Neural cell (in vitro differentiated cells): ENCODE measurements around the gene GINS3. TPM values are rescaled to one million over a fixed set of nuclear protein-coding genes. Genes with fewer than 3 reads are reported as not detected.

Experiments used
- H2AFZ ChIP-seq: fragments of 200-600, 300-800 bp; sonication (generic), shearing (Covaris generic); 2 replicates; pipeline ENCODE4 v1.6.0; 2014; ENCODE audit warnings: low read depth, mild to moderate bottlenecking, antibody characterized with exemption, low read length, moderate library complexity
- H3F3A ChIP-seq: fragments of 200-600 bp; shearing (Covaris generic); 2 replicates; pipeline ENCODE4 v1.6.1; 2016; ENCODE audit warnings: mild to moderate bottlenecking, moderate library complexity, mixed read lengths, antibody characterized with exemption, low read length; ENCODE audit not compliant: insufficient read depth, poor library complexity, severe bottlenecking
- H3K27ac ChIP-seq: fragments of 200-600, 300-800 bp; sonication (generic), shearing (Covaris generic); 2 replicates; pipeline ENCODE4 v1.5.1; 2014; ENCODE audit warnings: mild to moderate bottlenecking, low read length, moderate library complexity
- H3K27me3 ChIP-seq: fragments of 300-800, 200-600 bp; sonication (generic), shearing (Covaris generic); 2 replicates; pipeline ENCODE4 v1.6.0; 2014; ENCODE audit warnings: mild to moderate bottlenecking, low read depth, low read length, moderate library complexity; ENCODE audit not compliant: insufficient read depth
- H3K36me3 ChIP-seq: fragments of 300-800, 200-600 bp; sonication (generic), shearing (Covaris generic); 2 replicates; pipeline ENCODE4 v1.5.1; 2014; ENCODE audit warnings: mild to moderate bottlenecking, antibody characterized with exemption, low read length, moderate library complexity; ENCODE audit not compliant: insufficient read depth
- H3K4me2 ChIP-seq: fragments of 300-800, 200-600 bp; sonication (generic), shearing (Covaris generic); 2 replicates; pipeline ENCODE4 v1.6.0; 2014; ENCODE audit warnings: mild to moderate bottlenecking, low read length
- H3K4me3 ChIP-seq: fragments of 300-800, 200-600 bp; sonication (generic), shearing (Covaris generic); 2 replicates; pipeline ENCODE4 v1.5.1; 2014; ENCODE audit warnings: mild to moderate bottlenecking, low read length, moderate library complexity
- H3K79me2 ChIP-seq: fragments of 200-600 bp; shearing (Covaris generic); replicated peaks from 2 replicates; pipeline ENCODE4 v1.6.0; 2014; ENCODE audit warnings: mild to moderate bottlenecking, low read length, moderate library complexity; ENCODE audit not compliant: insufficient read depth
- H3K9ac ChIP-seq: fragments of 300-800, 200-600 bp; sonication (generic), shearing (Covaris generic); 2 replicates; pipeline ENCODE4 v1.6.1; 2016; ENCODE audit warnings: mild to moderate bottlenecking, low read length, mixed read lengths
- H3K9me2 ChIP-seq: fragments of 200-600 bp; shearing (Covaris generic); 2 replicates; pipeline ENCODE4 v1.6.1; 2016; ENCODE audit warnings: mild to moderate bottlenecking, low read length, mixed read lengths; ENCODE audit not compliant: insufficient read depth
- H3K9me3 ChIP-seq: fragments of 200-600, 300-800 bp; sonication (generic), shearing (Covaris generic); 2 replicates; pipeline ENCODE4 v1.6.1; 2016; ENCODE audit warnings: mild to moderate bottlenecking, mixed run types, low read length, moderate library complexity, mixed read lengths
- H4K20me1 ChIP-seq: fragments of 200-600 bp; shearing (Covaris generic); 2 replicates; pipeline ENCODE4 v1.6.1; 2016; ENCODE audit warnings: mild to moderate bottlenecking, mixed run types; ENCODE audit not compliant: insufficient read depth
- EP300 ChIP-seq: fragments of 450-650 bp; conservative IDR thresholded peaks from 2 replicates; pipeline ENCODE4 v1.6.1; 2014; ENCODE audit warnings: antibody characterized with exemption, mild to moderate bottlenecking, moderate library complexity; ENCODE audit not compliant: poor library complexity, severe bottlenecking
- EZH2 ChIP-seq: fragments of 200-600, 300-800 bp; shearing (Covaris generic), sonication (generic); IDR thresholded peaks from 2 replicates; pipeline ENCODE4 v1.6.1; 2014; ENCODE audit warnings: antibody characterized with exemption, low read length, borderline replicate concordance, mild to moderate bottlenecking; ENCODE audit not compliant: insufficient read depth, poor library complexity, severe bottlenecking
- MXI1 ChIP-seq: fragments of 450-650 bp; conservative IDR thresholded peaks from 2 replicates; pipeline ENCODE4 v1.6.1; 2014; ENCODE audit warnings: antibody characterized with exemption, mild to moderate bottlenecking; ENCODE audit not compliant: poor library complexity, severe bottlenecking
- POLR2AphosphoS5 ChIP-seq: IDR thresholded peaks from 2 replicates; pipeline ENCODE4 v1.6.1; 2012
- RAD21 ChIP-seq: fragments of 450-650 bp; conservative IDR thresholded peaks from 2 replicates; pipeline ENCODE4 v1.6.1; 2014; ENCODE audit warnings: antibody characterized with exemption, mild to moderate bottlenecking, moderate library complexity
- REST ChIP-seq: IDR thresholded peaks from 2 replicates; pipeline ENCODE4 v1.6.1; 2012; ENCODE audit warnings: borderline replicate concordance
- SMC3 ChIP-seq: fragments of 450-650 bp; conservative IDR thresholded peaks from 2 replicates; pipeline ENCODE4 v1.6.1; 2014; ENCODE audit warnings: antibody characterized with exemption, mild to moderate bottlenecking, moderate library complexity; ENCODE audit not compliant: poor library complexity
- TAF1 ChIP-seq: IDR thresholded peaks from 2 replicates; pipeline ENCODE4 v1.6.1; 2012; ENCODE audit warnings: low read depth
- polyA plus RNA-seq: library from polyadenylated mRNA; depleted of rRNA; stranded (reverse); fragments of >200 nt; gene quantifications from 2 replicates; pipeline ENCODE4 v1.2.3, GENCODE V29; 2014
- TF ChIP-seq, protein P1 (sequence below): fragments of 450-650 bp; IDR thresholded peaks from 2 replicates; pipeline ENCODE4 v1.5.1; 2014; ENCODE audit warnings: antibody characterized with exemption, mild to moderate bottlenecking, moderate library complexity; ENCODE audit not compliant: poor library complexity, severe bottlenecking

GINS3 gene
- polyA plus RNA-seq, 1 donor from 2014 or later: 4.3 TPM

DNA sequence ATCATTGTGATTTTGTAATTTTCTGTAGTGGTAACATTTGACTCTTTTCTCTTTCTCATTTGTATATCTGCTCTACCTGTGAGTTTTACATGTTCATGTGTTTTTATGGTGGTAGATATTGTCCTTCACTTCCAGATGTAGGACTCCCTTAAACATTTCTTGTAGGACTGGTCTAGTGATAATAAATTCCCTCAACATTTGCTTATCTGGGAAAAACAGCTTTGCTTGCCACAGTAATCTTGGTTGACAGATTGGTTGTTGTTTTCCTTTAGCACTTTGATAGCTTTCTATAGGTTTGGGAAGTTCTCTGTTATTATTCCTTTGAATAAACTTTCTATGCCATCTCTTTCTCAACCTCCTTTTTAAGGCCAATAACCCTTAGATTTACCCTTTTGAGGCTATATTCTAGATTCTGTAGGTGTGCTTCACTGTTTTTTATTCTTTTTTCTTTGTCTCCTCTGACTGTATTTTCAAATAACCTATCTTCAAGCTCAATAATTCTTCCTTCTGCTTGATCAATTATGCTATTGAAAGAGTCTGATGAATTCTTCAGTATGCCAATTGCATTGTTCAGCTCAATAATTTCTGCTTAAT is 32.1 kb upstream of the GINS3 start:
- H3F3A ChIP-seq: no peaks in the 10 kb centered on the region
- TF ChIP-seq RAD21 (no peak), MXI1 (no peak), EP300 (no peak), EZH2 (no peak), TAF1 (no peak), REST (no peak), SMC3 (no peak), POLR2AphosphoS5 (no peak)
- TF ChIP-seq, protein P1, sequence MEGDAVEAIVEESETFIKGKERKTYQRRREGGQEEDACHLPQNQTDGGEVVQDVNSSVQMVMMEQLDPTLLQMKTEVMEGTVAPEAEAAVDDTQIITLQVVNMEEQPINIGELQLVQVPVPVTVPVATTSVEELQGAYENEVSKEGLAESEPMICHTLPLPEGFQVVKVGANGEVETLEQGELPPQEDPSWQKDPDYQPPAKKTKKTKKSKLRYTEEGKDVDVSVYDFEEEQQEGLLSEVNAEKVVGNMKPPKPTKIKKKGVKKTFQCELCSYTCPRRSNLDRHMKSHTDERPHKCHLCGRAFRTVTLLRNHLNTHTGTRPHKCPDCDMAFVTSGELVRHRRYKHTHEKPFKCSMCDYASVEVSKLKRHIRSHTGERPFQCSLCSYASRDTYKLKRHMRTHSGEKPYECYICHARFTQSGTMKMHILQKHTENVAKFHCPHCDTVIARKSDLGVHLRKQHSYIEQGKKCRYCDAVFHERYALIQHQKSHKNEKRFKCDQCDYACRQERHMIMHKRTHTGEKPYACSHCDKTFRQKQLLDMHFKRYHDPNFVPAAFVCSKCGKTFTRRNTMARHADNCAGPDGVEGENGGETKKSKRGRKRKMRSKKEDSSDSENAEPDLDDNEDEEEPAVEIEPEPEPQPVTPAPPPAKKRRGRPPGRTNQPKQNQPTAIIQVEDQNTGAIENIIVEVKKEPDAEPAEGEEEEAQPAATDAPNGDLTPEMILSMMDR: no peak
- H4K20me1 ChIP-seq: no peaks in the 10 kb centered on the region

DNA sequence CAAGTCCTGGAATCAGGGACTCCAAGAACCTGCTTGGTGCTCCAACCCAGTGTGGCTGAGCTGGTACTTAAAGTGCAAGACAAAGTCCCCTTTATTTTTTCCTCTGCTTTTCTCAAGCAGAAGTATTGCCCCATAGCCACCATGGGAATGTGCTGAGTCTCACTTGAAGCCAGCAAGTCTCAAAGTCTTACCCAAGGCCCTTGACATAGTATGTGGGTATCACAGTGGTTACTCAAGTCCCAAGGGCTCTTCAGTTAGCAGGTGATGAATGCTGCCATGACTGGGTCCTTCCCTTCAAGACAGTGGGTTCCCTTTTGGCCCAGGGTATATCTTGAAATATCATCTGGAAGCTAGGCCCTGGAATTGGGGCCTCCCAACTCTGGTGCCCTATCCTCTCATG is 30.5 kb upstream of the GINS3 start:
- TF ChIP-seq EP300 (no peak), POLR2AphosphoS5 (no peak), MXI1 (no peak), SMC3 (no peak), TAF1 (no peak), RAD21 (no peak), EZH2 (no peak), REST (no peak)
- TF ChIP-seq, protein P1: no peak
- H3K27me3 ChIP-seq: no peaks in the 10 kb centered on the region
- H3K4me3 ChIP-seq: no peak overlapping the region
- H3K9ac ChIP-seq: no peak overlapping the region
- H4K20me1 ChIP-seq: no peaks in the 10 kb centered on the region
- no peaks in the 10 kb centered on the region for H3K36me3 ChIP-seq
- H3K9me2 ChIP-seq: no peaks in the 10 kb centered on the region
- no peak overlapping the region for H2AFZ ChIP-seq
- no peaks in the 10 kb centered on the region for H3F3A ChIP-seq
- H3K27ac ChIP-seq: no peak overlapping the region
- H3K4me2 ChIP-seq: no peak overlapping the region
- H3K79me2 ChIP-seq: no peaks in the 10 kb centered on the region
- peaks cover 8% of the 10 kb centered on the region for H3K9me3 ChIP-seq

More for the DNA sequence above, 32.1 kb upstream of the GINS3 start:
- no peak overlapping the region for H3K9ac ChIP-seq
- H3K9me2 ChIP-seq: no peaks in the 10 kb centered on the region
- no peaks in the 10 kb centered on the region for H3K27me3 ChIP-seq
- H3K27ac ChIP-seq: no peak overlapping the region
- H3K4me2 ChIP-seq: no peak overlapping the region
- H3K4me3 ChIP-seq: no peak overlapping the region
- H3K79me2 ChIP-seq: no peaks in the 10 kb centered on the region
- H2AFZ ChIP-seq: no peak overlapping the region
- no peaks in the 10 kb centered on the region for H3K36me3 ChIP-seq
- peaks cover 8% of the 10 kb centered on the region for H3K9me3 ChIP-seq
